ENCODE data around the gene KLHL33.

The KLHL33 gene

GRCh38 chr14:20418501-20418909, 17.5 kb downstream of the KLHL33 start:
- H3K4me3 ChIP-seq (ENCODE audit: low read depth, low read length) = no peak overlapping the region
- no peak for DNase-seq (ENCODE audit: low read depth, low spot score)
- CTCF ChIA-PET = interaction anchor here (1.0 to 1.5 kb wide), 2 partner anchors 22 to 195 kb away, joined by 3 read pairs; no protein-coding TSS in a partner anchor
- POLR2A ChIA-PET = no interaction called here
- TF ChIP-seq, protein P1, sequence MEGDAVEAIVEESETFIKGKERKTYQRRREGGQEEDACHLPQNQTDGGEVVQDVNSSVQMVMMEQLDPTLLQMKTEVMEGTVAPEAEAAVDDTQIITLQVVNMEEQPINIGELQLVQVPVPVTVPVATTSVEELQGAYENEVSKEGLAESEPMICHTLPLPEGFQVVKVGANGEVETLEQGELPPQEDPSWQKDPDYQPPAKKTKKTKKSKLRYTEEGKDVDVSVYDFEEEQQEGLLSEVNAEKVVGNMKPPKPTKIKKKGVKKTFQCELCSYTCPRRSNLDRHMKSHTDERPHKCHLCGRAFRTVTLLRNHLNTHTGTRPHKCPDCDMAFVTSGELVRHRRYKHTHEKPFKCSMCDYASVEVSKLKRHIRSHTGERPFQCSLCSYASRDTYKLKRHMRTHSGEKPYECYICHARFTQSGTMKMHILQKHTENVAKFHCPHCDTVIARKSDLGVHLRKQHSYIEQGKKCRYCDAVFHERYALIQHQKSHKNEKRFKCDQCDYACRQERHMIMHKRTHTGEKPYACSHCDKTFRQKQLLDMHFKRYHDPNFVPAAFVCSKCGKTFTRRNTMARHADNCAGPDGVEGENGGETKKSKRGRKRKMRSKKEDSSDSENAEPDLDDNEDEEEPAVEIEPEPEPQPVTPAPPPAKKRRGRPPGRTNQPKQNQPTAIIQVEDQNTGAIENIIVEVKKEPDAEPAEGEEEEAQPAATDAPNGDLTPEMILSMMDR (IDR thresholded peaks at IDR 0.05; ENCODE audit: insufficient read depth, low read length, missing control alignments) = no peak

DNA sequence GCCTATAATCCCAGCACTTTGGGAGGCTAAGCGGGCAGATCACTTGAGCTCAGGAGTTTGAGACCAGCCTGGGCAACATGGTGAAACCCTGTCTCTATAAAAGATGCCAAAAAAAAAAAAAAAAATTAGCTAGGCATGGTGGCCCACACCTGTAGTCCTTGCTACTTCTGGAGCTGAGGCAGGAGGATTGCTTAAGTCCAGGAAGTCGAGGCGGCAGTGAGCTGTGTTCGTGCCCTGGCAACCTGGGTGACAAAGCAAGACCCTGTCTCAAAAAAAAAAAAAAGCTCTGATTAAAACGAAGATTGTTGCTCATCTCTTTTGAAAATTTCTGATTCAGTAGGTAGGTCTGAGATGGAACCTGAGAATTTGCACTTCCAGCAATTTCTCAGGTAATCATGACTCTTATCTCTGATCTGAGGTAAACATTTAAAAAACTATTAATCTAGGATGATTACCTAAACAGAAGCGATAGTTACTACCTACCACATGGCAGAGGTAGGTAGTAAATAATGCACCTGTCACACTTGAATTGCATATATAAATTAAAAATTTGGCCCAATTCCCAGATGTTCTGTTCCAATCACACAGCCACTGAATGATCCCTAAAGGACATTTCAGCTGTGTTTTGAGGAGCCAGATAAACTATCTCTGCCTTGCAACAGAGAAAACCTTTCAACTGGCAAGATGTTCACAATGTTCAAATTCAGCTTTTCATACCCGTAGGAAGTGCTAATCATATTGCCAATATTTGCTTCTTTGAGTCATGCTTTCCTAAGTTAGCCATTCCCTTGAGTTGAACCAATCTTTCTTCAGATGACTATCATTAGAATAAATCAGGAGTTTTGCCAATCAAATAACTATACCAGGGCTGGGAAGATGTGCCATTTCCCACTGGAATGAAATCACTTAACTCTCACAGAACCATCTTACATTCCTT, 18.4 kb downstream of the KLHL33 start:
- no peak overlapping the region for H3K4me3 ChIP-seq (ENCODE audit: low read depth, low read length)
- ChIA-PET POLR2A (no interaction called here), CTCF (interaction anchor here (0.6 to 1.5 kb wide), 12 partner anchors 16 to 268 kb away, joined by 3 to 6 read pairs (median 3); partner anchors contain the start of genes APEX1, OSGEP and PNP)
- no peak for DNase-seq (ENCODE audit: low read depth, low spot score)
- TF ChIP-seq, protein P1 (IDR thresholded peaks at IDR 0.05; ENCODE audit: insufficient read depth, low read length, missing control alignments) = no peak

GRCh38 chr14:20416223-20416622, 19.7 kb downstream of the KLHL33 start:
- POLR2A ChIA-PET = interaction anchor here (1.0 to 2.0 kb wide), 2 partner anchors 39 to 53 kb away, joined by 6 to 8 read pairs; partner anchors contain the start of genes APEX1 and OSGEP
- TF ChIP-seq, protein P1 (IDR thresholded peaks at IDR 0.05; ENCODE audit: insufficient read depth, low read length, missing control alignments) = no peak
- H3K4me3 ChIP-seq (ENCODE audit: low read depth, low read length) = no peak overlapping the region
- CTCF ChIA-PET = interaction anchor here (0.6 to 4.4 kb wide), 35 partner anchors 8 to 654 kb away, joined by 3 to 119 read pairs (median 5); partner anchors contain the start of genes APEX1, ARHGEF40, CCNB1IP1 and KLHL33
- no peak for DNase-seq (ENCODE audit: low read depth, low spot score)

DNA sequence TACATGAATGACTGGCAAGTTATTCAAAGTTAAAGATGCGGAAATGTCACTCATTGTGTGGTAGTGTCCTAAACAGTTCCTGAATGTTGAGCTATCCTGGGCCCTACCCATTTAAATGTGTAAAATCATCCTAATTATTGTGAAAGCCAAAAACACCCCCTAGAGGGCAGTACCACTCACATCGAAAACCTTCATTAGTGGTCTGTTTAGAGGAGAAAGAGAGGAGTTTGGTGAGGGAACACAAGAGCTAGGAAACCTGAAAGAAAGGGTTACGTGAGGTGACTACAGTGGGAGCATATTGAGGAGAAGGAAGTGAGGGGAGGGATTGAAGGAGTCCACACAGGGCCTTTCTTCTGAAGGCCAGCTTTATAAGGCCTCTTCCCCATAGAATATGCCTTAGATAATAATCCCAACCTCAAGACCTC, 20.2 kb downstream of the KLHL33 start:
- H3K4me3 ChIP-seq (ENCODE audit: low read depth, low read length) = no peak overlapping the region
- TF ChIP-seq, protein P1 (IDR thresholded peaks at IDR 0.05; ENCODE audit: insufficient read depth, low read length, missing control alignments) = peak; percentile 51
- DNase-seq (ENCODE audit: low read depth, low spot score) = no peak
- ChIA-PET CTCF (interaction anchor here (0.6 to 4.4 kb wide), 43 partner anchors 8 to 655 kb away, joined by 3 to 119 read pairs (median 5); partner anchors contain the start of genes ANG, APEX1, ARHGEF40 and CCNB1IP1), POLR2A (interaction anchor here (1.0 to 2.0 kb wide), 2 partner anchors 40 to 54 kb away, joined by 6 to 8 read pairs; partner anchors contain the start of genes APEX1 and OSGEP)

DNA sequence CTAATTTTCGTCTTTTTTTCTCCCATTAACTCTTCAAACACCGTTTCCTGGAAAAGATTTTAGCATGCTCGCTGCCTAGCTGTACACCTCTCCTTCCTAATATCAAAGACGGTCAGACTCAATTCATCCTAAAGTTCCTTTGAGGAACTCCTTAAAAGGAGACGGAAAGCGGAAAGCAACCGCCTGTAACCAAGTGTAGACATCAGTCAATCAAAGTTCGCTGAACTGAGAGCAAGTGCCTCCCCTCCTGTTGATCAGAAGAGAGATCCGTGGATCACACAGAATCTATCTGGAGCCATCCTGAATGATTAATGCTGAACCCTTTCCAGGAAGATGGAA, 22.3 kb downstream of the KLHL33 start:
- ChIA-PET POLR2A (interaction anchor here (1.0 to 1.8 kb wide), 7 partner anchors 9 to 269 kb away, joined by 3 to 16 read pairs (median 6); partner anchors contain the start of genes APEX1, KLHL33, OSGEP and PARP2), CTCF (interaction anchor here (1.0 to 4.4 kb wide), 18 partner anchors 8 to 268 kb away, joined by 3 to 119 read pairs (median 8); partner anchors contain the start of genes APEX1, KLHL33, OSGEP and PARP2)
- DNase-seq (ENCODE audit: low read depth, low spot score) = no peak
- peak overlapping the region; percentile 98 for H3K4me3 ChIP-seq (ENCODE audit: low read depth, low read length)
- TF ChIP-seq, protein P1 (IDR thresholded peaks at IDR 0.05; ENCODE audit: insufficient read depth, low read length, missing control alignments) = no peak
